Loucy (cell line): ENCODE data around the gene ZNF595.
"Not testable (repeated sequence)": the region's sequence is repeated elsewhere in the genome, so short reads cannot be mapped to it uniquely, and the experiment has no call there.

Experiments
- CTCF ChIP-seq: fragments of 200-600 bp; sonication (generic); conservative IDR thresholded peaks from 2 replicates; pipeline ENCODE4 v1.5.1; 2014; ENCODE audit warnings: mild to moderate bottlenecking, antibody characterized with exemption, low read length
- EZH2phosphoT487 ChIP-seq: fragments of 200-600 bp; IDR thresholded peaks from 2 replicates; pipeline ENCODE4 v1.6.1; 2018; ENCODE audit warnings: antibody characterized with exemption, mild to moderate bottlenecking, moderate library complexity, borderline replicate concordance

- TF ChIP-seq CTCF, EZH2phosphoT487: not testable (repeated sequence)
These were observed 41.9 kb upstream of the ZNF595 start for GRCh38 chr4:11095-11815.
